ENCODE data around the gene ZNF410.

Gene ZNF410

GRCh38 chr14:73958591-73958990 is 71.9 kb downstream of the ZNF410 start:
- no peak for DNase-seq

DNA sequence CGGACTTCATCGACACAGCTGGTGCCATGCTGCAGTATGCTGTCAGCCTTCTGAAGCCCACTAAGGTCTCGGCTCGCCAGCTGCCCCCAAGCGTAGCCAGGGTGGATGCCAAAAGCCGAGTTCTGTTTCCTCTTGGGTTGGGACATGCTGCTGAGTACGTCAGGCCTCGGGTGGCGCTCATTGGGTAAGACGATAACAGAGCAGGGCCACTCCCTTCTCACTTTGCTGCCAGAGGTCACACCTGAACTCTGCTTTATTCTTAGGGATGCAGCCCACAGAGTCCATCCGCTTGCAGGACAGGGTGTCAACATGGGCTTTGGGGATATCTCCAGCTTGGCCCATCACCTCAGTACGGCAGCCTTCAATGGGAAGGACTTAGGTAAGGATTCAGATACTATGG is 74.5 kb downstream of the ZNF410 start:
- DNase-seq, result no peak

- no peak for DNase-seq
Measured at GRCh38 chr14:73965216-73965615, 78.6 kb downstream of the ZNF410 start.

DNA sequence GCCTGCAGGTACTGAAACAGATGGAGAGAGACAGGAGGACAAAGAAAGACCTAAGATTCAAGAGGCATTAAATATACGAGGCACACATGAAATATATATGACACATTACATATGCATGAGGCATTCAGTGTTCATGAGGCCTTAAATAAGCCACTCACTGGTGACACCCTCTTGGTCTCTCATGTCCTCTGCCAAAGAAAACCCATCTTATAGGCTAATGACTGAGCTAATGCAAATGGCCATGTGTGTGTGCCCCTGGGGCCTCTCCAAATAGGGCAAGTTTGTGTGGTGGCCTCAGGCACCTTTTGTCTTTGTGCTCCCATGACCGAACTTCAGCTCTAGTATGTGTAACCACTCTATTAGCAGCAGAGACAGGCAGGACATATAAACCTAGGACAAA is 82.2 kb downstream of the ZNF410 start:
- no peak for DNase-seq

GRCh38 chr14:73973497-73973896 is 86.8 kb downstream of the ZNF410 start:
- DNase-seq, result no peak

GRCh38 chr14:73976125-73976524 is 89.5 kb downstream of the ZNF410 start:
- DNase-seq, result no peak

DNA sequence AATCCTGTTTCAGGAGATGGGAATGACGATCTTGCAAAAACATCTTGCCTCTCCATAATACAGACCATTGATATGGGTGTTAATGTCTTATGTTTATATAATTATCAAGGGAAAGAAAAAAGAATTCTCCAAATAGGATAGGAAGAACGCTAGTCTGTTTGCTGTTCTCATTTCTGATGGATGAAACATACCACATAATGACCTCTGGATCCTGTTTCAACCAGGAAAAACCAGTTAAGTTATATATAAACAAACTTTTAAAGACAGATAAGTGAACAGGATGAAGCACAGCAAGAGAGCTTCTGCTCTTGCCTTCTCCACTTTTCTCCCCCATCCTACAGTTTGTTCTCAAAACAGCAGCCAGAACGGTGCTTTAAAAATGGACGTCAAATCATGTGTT is 91.2 kb downstream of the ZNF410 start:
- DNase-seq, result no peak
